ENCODE measurements around the gene FAM161B.
"Not testable (repeated sequence)": the region's sequence is repeated elsewhere in the genome, so short reads cannot be mapped to it uniquely, and the experiment has no call there.

FAM161B gene

GRCh38 chr14:73949752-73950734 is at the start of gene FAM161B, which contains the start of gene COQ6:
Gene FAM161B, minus strand, starts transcription at chr14:73950094. Its CDS starts 68 bp downstream, at chr14:73950026.
Gene COQ6, plus strand, starts transcription at chr14:73950302. Its CDS starts 31 bp downstream, at chr14:73950333.
- TF ChIP-seq CTCF (IDR thresholded peaks at IDR 0.05; ENCODE audit: low read depth, low read length) = no peak
- peak within 1 kb of the TSS; percentile 94 for H3K4me3 ChIP-seq (ENCODE audit: low read depth, low read length)

- no peak for TF ChIP-seq CTCF (IDR thresholded peaks at IDR 0.05; ENCODE audit: low read depth, low read length)
- H3K4me3 ChIP-seq (ENCODE audit: low read depth, low read length) = no peak overlapping the region
These were observed 48.8 kb upstream of the FAM161B start for GRCh38 chr14:73998726-73999125.

GRCh38 chr14:73997944-73998447 is 48.1 kb upstream of the FAM161B start:
- no peak for TF ChIP-seq CTCF (IDR thresholded peaks at IDR 0.05; ENCODE audit: low read depth, low read length)
- H3K4me3 ChIP-seq (ENCODE audit: low read depth, low read length) = no peak overlapping the region

- no peak for TF ChIP-seq CTCF (IDR thresholded peaks at IDR 0.05; ENCODE audit: low read depth, low read length)
- no peak overlapping the region for H3K4me3 ChIP-seq (ENCODE audit: low read depth, low read length)
These were observed 47.4 kb upstream of the FAM161B start for GRCh38 chr14:73997108-73997943.

GRCh38 chr14:73996731-73997107 is 46.8 kb upstream of the FAM161B start:
- no peak for TF ChIP-seq CTCF (IDR thresholded peaks at IDR 0.05; ENCODE audit: low read depth, low read length)
- no peak overlapping the region for H3K4me3 ChIP-seq (ENCODE audit: low read depth, low read length)

- no peak overlapping the region for H3K4me3 ChIP-seq (ENCODE audit: low read depth, low read length)
- no peak for TF ChIP-seq CTCF (IDR thresholded peaks at IDR 0.05; ENCODE audit: low read depth, low read length)
These were observed 46.1 kb upstream of the FAM161B start for GRCh38 chr14:73995977-73996378.

- H3K4me3 ChIP-seq (ENCODE audit: low read depth, low read length) = not testable (repeated sequence)
These were observed 45.0 kb upstream of the FAM161B start for GRCh38 chr14:73994926-73995325.

Measured in WI38 (cell line).